ENCODE results near the gene METTL25B.

DNA sequence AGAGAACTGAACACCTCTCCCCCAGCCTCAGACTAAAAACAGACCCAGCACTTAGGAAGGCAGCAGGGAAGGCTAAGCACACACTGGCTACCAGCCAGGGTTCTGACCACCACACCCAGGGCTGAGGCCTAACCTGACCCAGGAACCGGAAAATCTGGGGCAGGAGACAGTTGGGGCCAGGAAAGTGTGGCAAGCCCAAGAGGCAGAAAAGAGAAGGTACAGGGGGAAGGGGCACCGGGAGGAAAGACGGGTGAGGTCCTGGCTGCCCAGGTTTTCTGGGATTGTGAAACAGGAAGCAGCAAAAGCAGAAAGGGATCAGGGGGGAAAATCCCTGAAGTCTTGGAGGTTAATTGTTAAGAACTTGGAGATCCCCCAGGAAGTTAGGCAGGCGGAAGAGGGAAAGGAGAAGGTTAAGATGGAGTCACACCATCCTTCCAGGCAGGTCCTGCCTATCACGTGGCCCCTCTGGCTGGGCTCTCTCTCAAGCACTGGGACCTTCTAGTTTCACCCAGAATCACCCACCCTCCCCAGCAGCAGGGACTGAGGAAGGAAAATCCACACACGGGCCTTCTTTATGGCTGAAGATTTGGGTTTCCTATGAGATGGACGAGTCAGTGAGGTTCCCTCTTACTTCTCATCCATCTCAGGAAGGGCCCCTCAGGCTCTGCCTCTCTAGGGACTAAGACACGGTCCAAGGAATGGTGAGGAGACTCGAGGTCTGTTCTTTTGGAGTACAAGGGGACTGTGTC, 20.6 kb downstream of the METTL25B start:
- TF ChIP-seq POLR2A (IDR thresholded peaks at IDR 0.05; ENCODE audit: low read length) (no peak), GATA1 (IDR thresholded peaks at IDR 0.05; ENCODE audit: low read depth, low read length) (no peak)

Measured in erythroblast (primary cell).